Cerebellar nuclear complex (tissue), 1 donor: ENCODE results near the gene UBA5.
"Not testable (repeated sequence)": the region's sequence is repeated elsewhere in the genome, so short reads cannot be mapped to it uniquely, and the experiment has no call there.

Experiments
- DNase-seq, 2 experiments: peaks; one replicate each; lab custom pipeline; 2025; lab: John Stamatoyannopoulos, UW

Gene UBA5

DNA sequence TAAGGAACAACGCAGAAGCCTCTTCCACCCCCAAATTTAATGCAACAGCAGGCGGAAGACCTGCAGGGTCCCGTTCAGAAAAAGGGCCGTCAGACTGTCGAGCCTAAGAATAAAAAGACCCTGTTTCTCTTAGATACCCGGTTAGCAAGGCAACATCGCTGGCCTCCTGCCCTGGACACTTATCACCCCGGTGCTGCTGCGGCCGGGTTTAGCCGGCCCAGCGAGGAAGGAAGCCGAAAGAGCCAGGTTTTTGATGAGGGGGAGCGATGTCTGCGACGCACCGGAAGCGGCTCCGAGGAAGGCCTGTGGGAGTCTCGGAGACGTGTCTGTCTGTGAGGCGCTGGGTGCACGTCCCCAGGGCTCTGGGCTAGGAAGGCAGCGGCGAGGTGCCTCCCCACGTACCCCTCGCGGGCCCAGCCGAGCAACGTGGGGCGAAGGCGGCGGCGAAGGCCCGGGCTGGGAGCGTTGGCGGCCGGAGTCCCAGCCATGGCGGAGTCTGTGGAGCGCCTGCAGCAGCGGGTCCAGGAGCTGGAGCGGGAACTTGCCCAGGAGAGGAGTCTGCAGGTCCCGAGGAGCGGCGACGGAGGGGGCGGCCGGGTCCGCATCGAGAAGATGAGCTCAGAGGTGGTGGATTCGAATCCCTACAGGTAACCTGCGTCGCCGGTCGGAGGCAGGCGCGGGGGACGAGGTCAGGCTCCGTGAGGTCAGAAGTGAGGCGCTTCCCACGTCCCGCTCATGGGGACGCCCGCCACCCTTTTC is at the start of gene UBA5:
UBA5 (plus strand) TSS at position 278 of the 759 bp plus-strand sequence; CDS start at position 487, 209 bp downstream.
- peak in 1 of 2 experiments; percentile 44 for DNase-seq

DNA sequence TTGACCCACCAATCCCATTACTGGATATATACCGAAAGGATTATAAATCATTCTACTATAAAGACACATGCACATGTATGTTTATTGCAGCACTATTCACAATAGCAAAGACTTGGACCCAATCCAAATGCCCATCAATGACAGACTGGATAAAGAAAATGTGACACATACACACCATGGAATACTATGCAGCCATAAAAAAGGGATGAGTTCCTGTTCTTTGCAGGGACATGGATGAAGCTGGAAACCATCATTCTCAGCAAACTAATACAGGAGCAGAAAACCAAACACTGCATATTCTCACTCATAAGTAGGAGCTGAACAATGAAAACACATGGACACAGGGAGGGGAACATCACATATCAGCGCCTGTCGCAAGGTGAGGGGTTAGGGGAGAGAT is 44.8 kb upstream of the UBA5 start:
- DNase-seq, result not testable (repeated sequence)

DNA sequence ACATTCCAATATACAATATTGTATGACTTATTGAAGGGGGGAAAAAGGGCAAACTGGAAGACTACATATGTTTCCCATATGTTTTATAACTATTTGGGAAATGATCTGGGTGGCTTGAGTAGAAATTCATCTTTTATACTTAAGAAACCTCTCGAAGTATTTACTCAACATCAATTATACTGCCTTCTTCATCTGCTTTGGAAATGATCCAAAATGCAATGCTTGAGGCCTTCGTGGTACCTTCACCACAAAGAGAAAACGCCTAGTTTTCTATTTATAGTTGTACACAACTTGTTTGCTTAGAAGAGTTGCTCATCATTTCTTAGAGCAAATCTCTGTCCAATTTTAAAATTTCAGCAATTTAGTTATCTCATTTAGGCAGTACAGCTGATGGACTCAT is 44.2 kb upstream of the UBA5 start:
- no peak for DNase-seq

DNA sequence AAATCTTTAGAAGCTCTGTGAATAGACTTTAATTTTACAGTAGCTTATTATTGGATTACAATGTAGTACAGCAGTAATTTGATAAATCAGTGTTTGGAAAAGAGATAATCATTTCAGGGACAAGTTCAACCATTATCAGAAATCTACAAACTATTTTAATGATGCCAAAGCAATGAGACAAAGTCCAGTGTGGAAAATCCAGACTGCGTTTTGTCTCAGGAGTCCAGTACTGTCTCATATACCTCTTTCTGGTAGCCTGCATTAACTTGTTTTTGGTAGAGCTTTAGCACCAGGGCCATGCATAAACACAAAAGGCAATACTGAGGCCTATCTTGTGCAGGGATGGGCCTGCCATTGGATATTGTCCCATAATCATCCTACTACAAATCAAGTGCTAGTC is 43.3 kb upstream of the UBA5 start:
- DNase-seq, result no peak

DNA sequence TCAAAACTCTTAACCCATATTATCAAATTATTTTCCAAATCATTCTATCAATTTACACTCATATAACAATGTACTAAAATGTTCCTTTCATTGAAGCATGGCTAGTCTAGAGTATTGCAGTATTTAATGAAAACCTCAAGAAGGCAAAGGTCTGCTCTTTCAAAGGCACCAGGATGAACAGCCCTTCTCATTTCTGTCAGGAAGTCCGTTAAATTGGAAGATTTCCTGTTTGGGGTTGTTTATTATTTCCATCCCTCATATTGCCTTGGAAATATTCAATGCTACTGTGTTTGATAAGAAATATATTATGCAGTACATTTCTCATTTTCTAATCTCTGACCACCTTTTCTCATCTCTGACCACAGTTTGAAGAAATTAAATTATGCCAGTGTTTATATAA is 38.0 kb upstream of the UBA5 start:
- no peak for DNase-seq

DNA sequence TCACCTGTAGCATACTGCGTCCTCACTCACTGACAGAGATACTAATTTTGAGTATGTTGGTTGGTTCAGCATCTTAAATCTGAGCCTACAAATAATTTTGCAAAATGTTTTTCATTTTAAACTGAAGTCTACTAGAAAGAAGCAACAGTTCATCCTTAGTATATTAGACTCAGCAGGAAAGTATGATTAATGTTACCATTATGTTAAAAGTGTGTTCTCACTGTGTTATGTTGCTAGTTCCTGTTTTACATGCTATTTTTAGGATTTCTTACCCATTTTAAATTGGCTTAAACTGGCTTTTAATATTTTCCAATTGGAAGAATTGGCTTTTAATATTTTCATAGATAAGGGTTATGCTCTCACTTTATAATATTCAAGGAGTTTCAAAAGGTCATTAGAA is 37.4 kb upstream of the UBA5 start:
- DNase-seq, result no peak

DNA sequence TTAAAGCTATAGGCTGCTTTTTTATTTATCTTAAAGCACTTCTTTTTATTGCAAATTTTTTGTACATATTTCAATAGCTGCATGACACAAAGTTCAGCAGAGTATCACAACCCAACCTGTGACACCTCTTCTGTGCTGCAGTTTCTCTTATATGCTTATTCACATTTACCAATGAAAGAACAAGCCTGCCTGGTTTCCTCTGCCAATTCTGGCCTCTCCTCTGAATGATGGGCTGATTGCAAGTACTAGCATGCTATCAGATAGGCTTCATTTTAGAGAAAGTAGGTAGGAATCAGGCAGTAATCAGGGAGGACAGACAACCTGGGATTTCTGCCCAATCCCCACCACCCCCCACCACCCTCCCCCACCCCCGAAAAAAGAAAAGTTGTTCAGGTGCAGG is 36.5 kb upstream of the UBA5 start:
- DNase-seq, result no peak

DNA sequence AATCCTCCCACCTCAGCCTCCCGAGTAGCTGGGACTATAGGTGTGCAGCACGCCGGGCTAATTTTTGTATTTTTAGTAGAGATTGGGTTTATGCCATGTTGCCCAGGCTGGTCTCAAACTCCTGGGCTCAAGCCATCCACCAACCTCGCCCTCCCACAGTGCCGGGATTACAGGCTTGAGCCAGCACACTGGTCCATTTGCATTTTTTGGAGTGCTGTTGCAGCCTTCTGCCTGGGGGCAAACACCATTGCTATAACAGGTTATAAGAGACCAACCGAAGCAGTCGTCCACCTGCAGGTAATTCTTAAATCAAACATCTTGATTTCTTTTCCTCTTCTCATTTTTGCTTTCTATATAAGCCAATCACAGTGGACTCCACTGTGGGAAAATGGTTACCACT is 35.3 kb upstream of the UBA5 start:
- no peak for DNase-seq

DNA sequence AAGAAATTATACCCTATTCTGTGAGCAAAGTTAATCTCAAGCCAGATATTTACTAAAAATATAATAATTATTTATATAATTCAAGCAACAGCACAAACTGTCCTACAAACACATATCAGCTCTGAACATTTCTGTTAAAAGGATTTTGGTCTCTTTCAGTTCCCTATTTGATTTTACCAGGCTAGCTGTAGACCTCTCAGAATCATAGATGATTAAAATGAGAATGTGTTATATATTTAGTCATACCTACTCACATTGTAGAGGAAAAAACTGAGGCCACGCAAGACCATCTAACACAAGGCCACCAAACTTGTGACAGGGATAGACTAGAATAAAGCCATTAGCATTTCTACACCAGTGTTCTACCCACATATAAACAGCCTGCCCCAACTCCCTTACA is 34.5 kb upstream of the UBA5 start:
- DNase-seq, result no peak

DNA sequence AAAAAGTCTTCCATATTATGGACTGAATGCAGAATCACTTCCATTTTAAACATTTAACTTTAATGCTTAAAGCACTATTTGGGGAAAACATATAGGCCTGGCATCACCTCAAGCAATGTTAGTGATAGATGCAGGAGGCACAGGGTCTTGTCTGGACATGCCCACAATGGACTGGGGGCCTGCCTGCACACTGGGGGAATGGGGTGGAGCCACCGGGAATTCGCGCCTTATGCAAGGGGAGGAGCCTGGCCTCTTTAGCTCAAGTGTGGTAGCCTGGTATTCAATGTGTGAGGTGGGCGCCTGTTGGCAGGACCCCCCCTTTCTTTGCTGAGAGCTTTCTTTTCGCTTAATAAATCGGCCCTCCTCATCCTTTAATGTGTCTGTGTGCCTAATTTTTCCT is 33.2 kb upstream of the UBA5 start:
- no peak for DNase-seq

DNA sequence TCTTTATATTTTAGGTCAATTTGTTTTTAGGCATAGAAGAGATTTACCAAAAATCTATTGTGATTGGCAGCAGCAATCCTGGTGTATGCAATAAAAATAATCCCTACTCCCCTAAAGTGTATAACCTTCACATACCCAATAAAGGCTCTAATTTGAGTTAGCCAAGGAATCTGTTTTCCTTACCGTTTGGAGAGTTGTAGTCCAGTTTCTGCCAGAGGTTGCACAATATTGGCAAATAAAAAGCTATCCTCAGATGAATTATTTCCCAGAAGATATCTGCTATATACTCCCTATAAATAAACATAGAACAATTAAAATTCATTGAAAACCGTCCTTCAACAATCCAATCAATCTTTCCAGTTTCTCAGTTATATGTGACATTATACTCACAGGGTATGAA is 32.0 kb upstream of the UBA5 start:
- DNase-seq, result no peak

DNA sequence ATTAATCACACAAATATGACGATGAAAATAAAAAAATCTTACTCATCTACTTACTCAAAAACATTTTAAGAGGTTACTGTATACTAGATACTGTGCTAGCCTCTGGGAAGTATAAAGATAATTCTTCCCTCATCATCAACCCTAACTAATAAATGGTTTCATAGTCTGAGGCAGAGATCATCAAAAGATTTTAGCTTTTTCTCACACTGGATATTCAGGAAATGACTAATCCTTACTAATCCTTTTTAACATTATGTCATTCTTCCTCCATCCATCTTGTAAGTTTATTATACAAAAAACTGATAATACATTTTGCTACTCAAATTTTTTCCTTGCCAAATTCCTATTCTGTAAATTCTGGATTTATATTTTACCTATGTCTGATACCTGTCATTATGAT is 30.2 kb upstream of the UBA5 start:
- DNase-seq, result no peak

DNA sequence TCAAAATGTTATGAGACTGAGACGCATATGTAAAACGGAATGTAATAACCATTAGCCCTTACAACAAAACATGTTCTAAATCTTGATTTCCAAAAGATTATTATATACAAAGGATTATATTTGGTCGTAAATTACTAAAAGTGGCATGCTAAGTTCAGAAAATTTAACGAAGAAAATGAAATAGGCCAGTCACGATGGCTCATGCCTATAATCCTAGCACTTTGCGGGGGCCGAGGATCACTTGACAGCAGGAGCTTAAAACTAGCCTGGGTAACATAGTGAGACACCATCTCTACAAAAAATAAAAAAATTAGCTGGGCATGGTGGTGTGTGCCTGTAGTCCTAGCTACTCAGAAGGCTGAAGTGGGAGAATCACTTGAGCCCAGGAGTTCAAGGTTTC is 29.5 kb upstream of the UBA5 start:
- no peak for DNase-seq

DNA sequence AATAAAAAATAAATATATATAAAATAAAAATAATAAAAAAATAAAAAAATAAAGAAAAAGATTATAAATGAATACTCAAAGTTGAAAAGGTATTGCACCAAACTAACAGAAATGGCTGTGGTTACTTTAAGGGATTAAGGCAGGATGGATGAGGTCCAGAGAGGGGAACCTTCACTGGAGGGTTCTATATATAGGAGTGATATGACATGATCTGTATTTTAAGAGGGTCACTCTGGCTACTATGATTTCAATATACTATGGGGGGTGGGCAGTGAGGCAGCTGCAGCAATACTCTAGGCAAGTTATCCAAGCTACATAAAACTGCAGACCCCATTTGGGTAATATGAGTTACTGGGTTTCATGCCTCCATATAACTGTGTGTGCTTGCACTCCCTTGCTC is 25.1 kb upstream of the UBA5 start:
- DNase-seq, result no peak

DNA sequence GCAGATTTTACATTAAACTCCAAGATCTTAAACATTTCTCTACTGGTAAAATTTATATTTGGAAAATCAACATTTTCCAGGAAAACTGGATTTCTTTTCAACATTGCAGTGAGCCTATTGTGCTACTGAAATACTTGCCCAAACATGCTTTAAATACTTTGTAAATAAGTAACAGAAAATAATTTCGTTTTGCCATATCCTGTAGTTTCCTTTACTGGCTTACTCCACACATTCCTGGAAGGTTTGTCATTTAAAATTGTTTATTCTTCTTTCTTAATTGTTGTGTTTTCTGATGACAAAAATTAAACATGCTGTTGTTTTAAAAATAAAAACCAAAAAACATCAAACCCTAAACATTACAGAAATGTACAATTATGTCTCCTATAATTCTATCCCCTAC is 22.5 kb upstream of the UBA5 start:
- no peak for DNase-seq

DNA sequence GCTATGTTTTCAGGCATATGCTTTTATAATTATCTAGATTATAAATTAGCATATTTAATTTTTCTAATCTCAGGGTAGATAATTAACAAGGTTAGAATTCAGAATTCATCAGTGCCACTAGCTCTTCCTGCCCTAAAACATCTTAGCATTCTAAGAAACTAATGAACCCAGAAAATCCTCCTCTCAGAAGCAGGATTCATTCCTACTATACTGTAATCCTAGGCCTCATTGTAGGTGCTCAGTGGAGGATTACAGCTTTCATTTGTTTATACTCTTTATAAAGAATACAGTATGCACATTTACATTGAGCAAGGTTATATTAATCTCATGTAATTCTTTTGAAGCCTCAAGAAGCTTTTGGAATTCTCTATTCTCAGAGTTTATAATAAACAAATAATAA is 21.4 kb upstream of the UBA5 start:
- DNase-seq, result no peak

DNA sequence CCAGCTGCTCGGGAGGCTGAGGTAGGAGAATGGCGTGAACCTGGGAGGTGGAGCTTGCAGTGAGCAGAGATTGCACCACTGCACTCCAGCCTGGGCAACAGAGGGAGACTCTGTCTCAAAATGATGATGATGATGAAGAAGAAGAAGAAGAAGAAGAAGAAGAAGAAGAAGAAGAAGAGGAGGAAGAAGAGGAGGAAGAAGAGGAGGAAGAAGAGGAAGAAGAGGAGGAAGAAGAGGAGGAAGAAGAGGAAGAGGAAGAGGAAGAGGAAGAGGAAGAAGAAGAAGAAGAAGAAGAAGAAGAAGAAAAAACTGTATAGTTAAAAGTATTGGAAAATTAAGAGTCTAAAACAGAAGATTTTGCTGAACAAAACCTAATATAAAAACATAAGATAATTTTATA is 18.7 kb upstream of the UBA5 start:
- DNase-seq, result not testable (repeated sequence)

DNA sequence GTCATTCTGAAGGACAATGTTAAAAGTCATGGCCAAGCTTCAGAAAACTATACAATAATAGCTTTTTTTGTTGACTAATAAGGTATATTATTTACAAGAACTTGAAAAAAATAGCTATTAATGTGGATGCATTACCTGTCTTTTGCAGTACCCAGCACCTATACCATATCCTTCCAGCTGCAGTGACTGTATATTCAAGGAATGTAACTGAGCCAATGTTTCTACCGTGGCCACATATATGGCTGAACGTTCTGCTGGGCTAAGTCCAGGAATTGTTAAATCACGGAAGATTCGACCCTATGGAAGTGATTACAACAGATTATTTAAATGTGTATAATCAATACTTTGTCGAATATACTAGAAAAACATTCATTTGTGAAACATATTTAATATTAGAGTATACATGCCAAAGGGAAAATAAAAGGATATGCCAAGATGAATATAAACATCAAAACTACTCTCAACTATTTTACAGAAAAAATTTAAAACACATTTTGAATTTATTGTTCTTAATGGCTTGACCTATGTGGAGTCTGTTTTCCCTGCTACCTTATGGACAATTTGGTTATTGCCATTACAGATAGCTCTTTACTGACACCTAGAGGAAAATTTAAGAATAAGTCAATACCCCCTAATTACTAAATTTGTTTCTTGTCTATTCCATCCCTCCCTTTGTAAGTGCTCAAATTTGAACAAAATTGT is 18.1 kb upstream of the UBA5 start:
- no peak for DNase-seq

DNA sequence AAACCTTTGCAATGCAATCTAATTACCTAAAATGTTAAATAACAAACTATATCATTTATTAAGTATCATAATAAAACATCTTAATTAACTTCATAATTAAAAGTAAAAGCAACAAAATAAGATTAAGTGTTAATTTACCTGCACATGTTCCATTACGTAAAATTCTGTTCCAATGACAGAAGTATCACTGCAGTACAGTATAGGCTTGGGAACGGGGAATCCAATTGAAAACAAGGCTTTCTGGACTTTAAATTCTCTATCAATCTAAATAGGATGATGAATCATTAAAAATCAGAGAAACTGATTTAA is 17.6 kb upstream of the UBA5 start:
- DNase-seq, result no peak

DNA sequence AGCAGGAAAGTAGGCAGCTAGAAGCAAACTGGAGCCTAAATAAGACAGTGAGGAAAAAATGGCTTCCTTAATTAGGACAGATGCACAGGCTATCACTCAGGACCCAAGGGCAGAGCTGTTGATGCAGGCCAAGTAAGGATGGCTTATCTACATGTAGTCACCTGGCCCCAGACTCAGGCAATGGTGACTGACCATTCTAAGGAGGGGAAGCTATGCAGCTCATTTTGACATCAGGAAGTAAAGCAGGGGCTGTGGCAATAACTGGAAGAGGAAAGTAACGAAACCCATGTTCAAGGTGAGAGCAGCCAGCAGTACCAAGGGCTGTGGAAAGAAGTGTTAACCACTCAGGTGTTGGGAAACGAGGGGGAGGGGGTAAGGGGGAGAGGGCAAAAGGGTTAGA is 16.8 kb upstream of the UBA5 start:
- no peak for DNase-seq

DNA sequence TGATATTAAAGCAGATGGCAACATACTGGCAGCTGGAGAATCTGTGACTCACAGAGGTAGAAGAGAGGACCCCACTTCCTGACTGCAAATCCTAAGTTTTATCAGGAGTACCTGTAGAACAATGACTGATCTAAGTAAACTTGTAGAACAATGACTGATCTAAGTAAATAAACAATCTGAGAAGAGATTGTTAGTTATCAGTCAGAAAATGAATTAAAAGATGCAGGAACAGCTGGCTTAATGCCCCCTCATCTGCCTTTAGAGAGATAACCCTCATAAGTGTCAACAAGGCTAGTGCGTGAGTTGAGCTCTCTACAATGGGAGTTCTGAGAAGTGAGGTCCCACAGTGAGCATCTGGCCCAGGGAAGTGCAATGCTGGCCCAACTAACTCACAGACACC is 15.1 kb upstream of the UBA5 start:
- DNase-seq, result no peak

DNA sequence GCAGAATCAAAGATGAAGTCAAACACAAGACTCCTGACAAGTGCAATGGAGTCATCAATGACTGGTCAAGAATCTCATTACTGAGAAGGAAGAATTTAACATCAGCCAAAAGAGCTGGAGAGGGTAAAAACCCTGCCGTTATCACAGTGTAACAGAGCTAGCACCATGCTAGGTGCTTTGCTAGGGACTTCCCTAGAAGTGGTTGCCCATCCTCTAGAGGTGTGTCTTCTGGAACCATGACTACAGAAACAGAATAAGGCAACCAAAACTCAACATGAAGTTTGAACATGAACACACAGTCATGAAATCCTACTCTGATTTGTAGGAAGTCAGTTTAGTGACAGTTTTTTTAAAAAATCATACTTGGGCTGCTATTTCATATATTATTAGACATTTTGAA is 10.0 kb upstream of the UBA5 start:
- DNase-seq, result no peak

DNA sequence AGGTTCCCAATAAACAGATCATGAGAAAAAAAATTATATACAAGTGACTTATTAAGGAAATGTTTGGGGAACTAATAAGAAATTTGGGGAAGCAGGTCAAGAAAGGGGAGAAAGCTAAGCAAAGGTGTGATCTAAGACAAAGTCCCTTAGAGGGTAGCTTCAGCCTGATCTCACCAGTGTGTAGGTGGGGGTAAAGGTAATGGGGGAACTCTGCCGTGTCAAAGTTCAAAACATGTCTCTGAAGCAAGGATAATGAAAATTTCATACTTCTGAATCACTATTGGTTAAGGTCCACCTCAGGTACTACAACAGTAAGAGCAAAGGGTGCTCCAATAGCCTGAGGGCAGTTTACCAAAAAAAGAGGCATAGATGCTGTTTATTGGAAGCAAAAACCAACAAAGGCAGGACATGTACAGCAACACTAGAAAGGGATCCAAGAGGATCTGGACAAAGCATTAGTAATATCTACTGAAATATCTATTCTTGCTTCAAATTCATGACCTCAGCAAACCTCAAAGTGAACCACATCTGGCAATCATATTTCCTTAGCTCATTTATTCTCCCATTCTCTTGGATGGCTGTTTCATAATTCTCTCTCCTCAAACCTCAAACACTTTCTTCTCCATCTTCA is 7.4 kb upstream of the UBA5 start:
- DNase-seq, result no peak

DNA sequence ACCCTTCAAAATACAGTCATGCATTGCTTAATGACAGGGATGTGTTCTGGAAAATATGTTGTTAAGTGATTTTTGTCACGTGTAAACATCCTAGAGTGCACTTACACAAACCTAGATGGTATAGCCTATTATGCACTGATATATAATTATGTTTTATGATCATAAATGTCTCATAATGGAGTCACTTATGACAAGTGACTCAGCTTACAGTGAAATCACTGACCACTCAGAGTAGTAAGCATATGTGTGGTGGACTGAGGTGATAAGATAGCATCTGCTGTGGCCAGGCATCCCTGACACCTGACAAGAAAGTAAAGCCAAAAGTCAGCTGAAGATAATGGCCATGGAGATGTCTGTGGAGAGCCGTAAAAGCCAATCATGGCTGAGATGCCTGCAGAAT is 5.9 kb upstream of the UBA5 start:
- no peak for DNase-seq
